Neural progenitor cell (in vitro differentiated cells): ENCODE results near the gene ST3GAL2. TPM values are rescaled to one million over a fixed set of nuclear protein-coding genes. Genes with fewer than 3 reads are reported as not detected.

ENCODE experiments used
- DNase-seq: peaks from one replicate; pipeline ENCODE4 v3.0.0-alpha.2; 2016; ENCODE audit warnings: low spot score
- H2AFZ ChIP-seq: fragments of 200-600 bp; sonication (generic); replicated peaks from 2 replicates; pipeline ENCODE4 v1.6.1; 2016; ENCODE audit warnings: antibody characterized with exemption
- H3F3A ChIP-seq: fragments of 200-600 bp; sonication (generic); 2 replicates; pipeline ENCODE4 v1.6.1; 2016; ENCODE audit warnings: antibody characterized with exemption, low read depth
- H3K27ac ChIP-seq: fragments of 200-600 bp; sonication (generic); 2 replicates; pipeline ENCODE4 v1.5.1; 2016; ENCODE audit warnings: mild to moderate bottlenecking
- H3K27me3 ChIP-seq: fragments of 200-600 bp; sonication (generic); 2 replicates; pipeline ENCODE4 v1.6.1; 2016; ENCODE audit warnings: mild to moderate bottlenecking, moderate library complexity
- H3K36me3 ChIP-seq: fragments of 200-600 bp; sonication (generic); 2 replicates; pipeline ENCODE4 v1.5.1; 2016
- H3K4me1 ChIP-seq: fragments of 200-600 bp; sonication (generic); 2 replicates; pipeline ENCODE4 v1.6.1; 2016; ENCODE audit warnings: mixed run types
- H3K4me2 ChIP-seq: fragments of 200-600 bp; sonication (generic); 2 replicates; pipeline ENCODE4 v1.6.1; 2016
- H3K4me3 ChIP-seq: fragments of 200-600 bp; sonication (generic); 2 replicates; pipeline ENCODE4 v1.5.1; 2016
- H3K79me2 ChIP-seq: fragments of 200-600 bp; sonication (generic); 2 replicates; pipeline ENCODE4 v1.6.1; 2016; ENCODE audit warnings: low read depth
- H3K9ac ChIP-seq: fragments of 200-600 bp; sonication (generic); 2 replicates; pipeline ENCODE4 v1.6.1; 2016
- H3K9me3 ChIP-seq: fragments of 200-600 bp; sonication (generic); 2 replicates; pipeline ENCODE4 v1.5.1; 2016; ENCODE audit warnings: low read depth
- H4K20me1 ChIP-seq: fragments of 200-600 bp; sonication (generic); 2 replicates; pipeline ENCODE4 v1.6.1; 2016; ENCODE audit warnings: low read depth
- H3K27ac Mint-ChIP-seq: 3 replicates; pipeline ENCODE4 v1.8.0; 2021; ENCODE audit warnings: mixed read lengths
- H3K27me3 Mint-ChIP-seq: 2 replicates; pipeline ENCODE4 v1.8.0; 2022; ENCODE audit warnings: low read depth, mild to moderate bottlenecking, inconsistent platforms, moderate library complexity, mixed read lengths; ENCODE audit not compliant: insufficient read depth
- H3K36me3 Mint-ChIP-seq: 3 replicates; pipeline ENCODE4 v1.8.0; 2021; ENCODE audit warnings: mixed read lengths
- H3K4me1 Mint-ChIP-seq: 3 replicates; pipeline ENCODE4 v1.8.0; 2021; ENCODE audit warnings: mixed read lengths
- H3K4me3 Mint-ChIP-seq: 3 replicates; pipeline ENCODE4 v1.8.0; 2021; ENCODE audit warnings: mild to moderate bottlenecking, moderate library complexity, mixed read lengths
- H3K9me3 Mint-ChIP-seq: 3 replicates; pipeline ENCODE4 v1.8.0; 2020; ENCODE audit warnings: mixed read lengths
- CTCF ChIP-seq: fragments of 200-600 bp; sonication (generic); IDR thresholded peaks from 2 replicates; pipeline ENCODE4 v1.5.1; 2017; ENCODE audit warnings: antibody characterized with exemption, mild to moderate bottlenecking
- EZH2 ChIP-seq: fragments of 200-600 bp; sonication (generic); IDR thresholded peaks from 2 replicates; pipeline ENCODE4 v1.6.1; 2017; ENCODE audit warnings: antibody characterized with exemption, mild to moderate bottlenecking, moderate library complexity
- EZH2phosphoT487 ChIP-seq: fragments of 200-600 bp; sonication (generic); IDR thresholded peaks from 2 replicates; pipeline ENCODE4 v1.6.1; 2017; ENCODE audit warnings: antibody characterized with exemption
- total RNA-seq: library from RNA; depleted of rRNA; stranded (reverse); fragments of >200 nt; gene quantifications from 2 replicates; pipeline ENCODE4 v1.2.3, GENCODE V29; 2015; ENCODE audit warnings: low replicate concordance

Gene ST3GAL2
- total RNA-seq, 1 donor from 2014 or later = 11.6 TPM

GRCh38 chr16:70448075-70448474 lies 9.2 kb upstream of the ST3GAL2 start:
- H3K36me3 Mint-ChIP-seq = no peaks in the 10 kb centered on the region
- Histone ChIP-seq H3K9ac (no peak overlapping the region), H4K20me1 (no peaks in the 10 kb centered on the region), H3F3A (no peaks in the 10 kb centered on the region), H3K79me2 (no peaks in the 10 kb centered on the region), H3K36me3 (no peaks in the 10 kb centered on the region), H3K9me3 (no peaks in the 10 kb centered on the region), H2AFZ (no peak overlapping the region), H3K27me3 (no peaks in the 10 kb centered on the region), H3K4me3 (no peak overlapping the region), H3K4me2 (no peak overlapping the region), H3K4me1 (no peaks in the 10 kb centered on the region), H3K27ac (no peak overlapping the region)
- H3K4me1 Mint-ChIP-seq = no peaks in the 10 kb centered on the region
- DNase-seq = no peak
- no peak overlapping the region for H3K27ac Mint-ChIP-seq
- H3K27me3 Mint-ChIP-seq = peaks cover 8% of the 10 kb centered on the region
- H3K9me3 Mint-ChIP-seq = no peaks in the 10 kb centered on the region
- H3K4me3 Mint-ChIP-seq = no peak overlapping the region
- TF ChIP-seq EZH2 (no peak), EZH2phosphoT487 (no peak), CTCF (no peak)

GRCh38 chr16:70444249-70445063 lies 5.6 kb upstream of the ST3GAL2 start:
- Histone ChIP-seq H3K4me1 (peaks cover 7% of the 10 kb centered on the region), H4K20me1 (no peaks in the 10 kb centered on the region), H3K9ac (no peak overlapping the region), H3K27me3 (no peaks in the 10 kb centered on the region), H3K9me3 (no peaks in the 10 kb centered on the region), H3K4me3 (no peak overlapping the region), H3K27ac (no peak overlapping the region), H3F3A (no peaks in the 10 kb centered on the region), H2AFZ (no peak overlapping the region), H3K36me3 (no peaks in the 10 kb centered on the region), H3K79me2 (no peaks in the 10 kb centered on the region), H3K4me2 (no peak overlapping the region)
- no peak overlapping the region for H3K4me3 Mint-ChIP-seq
- DNase-seq = no peak
- peaks cover 13% of the 10 kb centered on the region for H3K27me3 Mint-ChIP-seq
- H3K9me3 Mint-ChIP-seq = no peaks in the 10 kb centered on the region
- no peak overlapping the region for H3K27ac Mint-ChIP-seq
- TF ChIP-seq EZH2 = no peak
- TF ChIP-seq CTCF = no peak
- TF ChIP-seq EZH2phosphoT487 = no peak
- peaks cover 5% of the 10 kb centered on the region for H3K4me1 Mint-ChIP-seq
- no peaks in the 10 kb centered on the region for H3K36me3 Mint-ChIP-seq

- no peak overlapping the region for H3K9ac ChIP-seq
- H3K4me1 ChIP-seq = peaks cover 17% of the 10 kb centered on the region
- Mint-ChIP-seq H3K4me3 (no peak overlapping the region), H3K27ac (no peak overlapping the region), H3K9me3 (no peaks in the 10 kb centered on the region), H3K36me3 (no peaks in the 10 kb centered on the region), H3K27me3 (peaks cover 13% of the 10 kb centered on the region), H3K4me1 (peaks cover 14% of the 10 kb centered on the region)
- no peak overlapping the region for H3K4me2 ChIP-seq
- no peak for TF ChIP-seq CTCF
- no peak for TF ChIP-seq EZH2phosphoT487
- TF ChIP-seq EZH2 = no peak
- DNase-seq = no peak
- peaks cover 12% of the 10 kb centered on the region for H3K79me2 ChIP-seq
- H3K9me3 ChIP-seq = no peaks in the 10 kb centered on the region
- no peaks in the 10 kb centered on the region for H3K27me3 ChIP-seq
- peaks cover 10% of the 10 kb centered on the region for H4K20me1 ChIP-seq
- no peak overlapping the region for H3K27ac ChIP-seq
- no peak overlapping the region for H3K4me3 ChIP-seq
- H2AFZ ChIP-seq = no peak overlapping the region
- H3F3A ChIP-seq = peaks cover 10% of the 10 kb centered on the region
- no peaks in the 10 kb centered on the region for H3K36me3 ChIP-seq
Observed at GRCh38 chr16:70442344-70442743, 3.4 kb upstream of the ST3GAL2 start.
